Liver (tissue), 9 donors: ENCODE measurements around the gene CTSA. TPM values are rescaled to one million over a fixed set of nuclear protein-coding genes. Genes with fewer than 3 reads are reported as not detected.
A peak's percentile ranks its signal among the peaks of the same experiment; 100 is the strongest.

Experiments
- DNase-seq: peaks from one replicate; pipeline ENCODE4 v3.0.0-alpha.2; 2017; ENCODE audit warnings: low spot score
- H3K27ac ChIP-seq, 2 donors: one replicate each; pipeline ENCODE4 v1.7.0; 2013; ENCODE audit warnings: inconsistent platforms in 2 of 2, low read length in 2 of 2, control low read depth in 1 of 2, low read depth in 1 of 2, mild to moderate bottlenecking in 1 of 2
- H3K27me3 ChIP-seq, 4 donors: one replicate each; pipeline versions ENCODE4 v1.6.1 to v1.7.0; 2013; ENCODE audit warnings: low read length in 3 of 4, inconsistent platforms in 1 of 4, mild to moderate bottlenecking in 1 of 4, moderate library complexity in 1 of 4; ENCODE audit not compliant: control insufficient read depth in 4 of 4, insufficient read depth in 4 of 4
- H3K36me3 ChIP-seq, 4 donors: one replicate each; pipeline versions ENCODE4 v1.6.1 to v1.7.0; 2013; ENCODE audit warnings: low read length in 3 of 4, mild to moderate bottlenecking in 3 of 4, low read depth in 1 of 4, moderate library complexity in 1 of 4; ENCODE audit not compliant: control insufficient read depth in 4 of 4, insufficient read depth in 3 of 4
- H3K4me1 ChIP-seq, 4 donors: one replicate each; pipeline versions ENCODE4 v1.6.1 to v1.7.0; 2013; ENCODE audit warnings: low read length in 3 of 4, mild to moderate bottlenecking in 3 of 4, moderate library complexity in 1 of 4; ENCODE audit not compliant: control insufficient read depth in 4 of 4, insufficient read depth in 4 of 4
- H3K4me3 ChIP-seq, 3 donors: one replicate each; pipeline versions ENCODE4 v1.6.1 to v1.7.0; 2013; ENCODE audit warnings: low read length in 3 of 3, control low read depth in 1 of 3, low read depth in 1 of 3, mild to moderate bottlenecking in 1 of 3
- H3K9ac ChIP-seq, 2 donors: one replicate each; pipeline ENCODE4 v1.7.0; 2013; ENCODE audit warnings: low read length in 2 of 2, mild to moderate bottlenecking in 2 of 2, moderate library complexity in 2 of 2, control low read depth in 1 of 2, low read depth in 1 of 2
- H3K9me3 ChIP-seq, 4 donors: one replicate each; pipeline versions ENCODE4 v1.6.1 to v1.7.0; 2013; ENCODE audit warnings: low read length in 3 of 4; ENCODE audit not compliant: control insufficient read depth in 4 of 4
- ATF3 ChIP-seq: IDR thresholded peaks from 2 replicates; pipeline ENCODE4 v1.6.1; 2016; ENCODE audit warnings: antibody characterized with exemption
- CTCF ChIP-seq: fragments of 150-350 bp; IDR thresholded peaks from 2 replicates; pipeline ENCODE4 v1.5.1; 2017; ENCODE audit warnings: improper control_type of control experiment, low read depth, low read length; ENCODE audit not compliant: missing input control
- EGR1 ChIP-seq, 2 donors: IDR thresholded peaks; 2 replicates each; pipeline ENCODE4 v1.6.1; 2016 to 2018; ENCODE audit warnings: antibody characterized with exemption in 2 of 2, low read depth in 2 of 2
- FOXA1 ChIP-seq: IDR thresholded peaks from 2 replicates; pipeline ENCODE4 v1.6.1; 2016; ENCODE audit warnings: antibody characterized with exemption
- GABPA ChIP-seq, 2 donors: IDR thresholded peaks in 1 of 2; conservative IDR thresholded peaks in 1 of 2; 2 replicates each; pipeline ENCODE4 v1.6.1; 2016; ENCODE audit warnings: antibody characterized with exemption in 2 of 2, mild to moderate bottlenecking in 1 of 2, moderate library complexity in 1 of 2
- HNF4A ChIP-seq, 2 donors: conservative IDR thresholded peaks; 2 replicates each; pipeline ENCODE4 v1.6.1; 2016; ENCODE audit warnings: antibody characterized with exemption in 2 of 2, mild to moderate bottlenecking in 2 of 2
- HNF4G ChIP-seq: IDR thresholded peaks from 2 replicates; pipeline ENCODE4 v1.6.1; 2016; ENCODE audit warnings: antibody characterized with exemption
- JUND ChIP-seq, 2 donors: IDR thresholded peaks; 2 replicates each; pipeline ENCODE4 v1.6.1; 2016; ENCODE audit warnings: antibody characterized with exemption in 2 of 2
- RAD21 ChIP-seq, 2 donors: IDR thresholded peaks; 2 replicates each; pipeline ENCODE4 v1.6.1; 2016; ENCODE audit warnings: antibody characterized with exemption in 2 of 2, mild to moderate bottlenecking in 2 of 2
- RXRA ChIP-seq, 2 donors: IDR thresholded peaks; 2 replicates each; pipeline ENCODE4 v1.6.1; 2017 to 2018; ENCODE audit warnings: antibody characterized with exemption in 2 of 2, mild to moderate bottlenecking in 1 of 2
- SP1 ChIP-seq: IDR thresholded peaks from 2 replicates; pipeline ENCODE4 v1.6.1; 2018; ENCODE audit warnings: antibody characterized with exemption, mild to moderate bottlenecking
- TAF1 ChIP-seq: conservative IDR thresholded peaks from 2 replicates; pipeline ENCODE4 v1.6.1; 2016; ENCODE audit warnings: antibody characterized with exemption, mild to moderate bottlenecking
- ZBTB33 ChIP-seq: IDR thresholded peaks from 2 replicates; pipeline ENCODE4 v1.6.1; 2016; ENCODE audit warnings: antibody characterized with exemption
- WGBS: extraction: QIAGEN DNeasy Blood & Tissue Kit; methylation state at CpG from one replicate; pipeline ENCODE4 v1.1.7; 2013; 5-methylcytosine and 5-hydroxymethylcytosine counted together
- polyA plus RNA-seq, 2 donors: library from polyadenylated mRNA; stranded (reverse) in 1 of 2; unstranded in 1 of 2; fragments of 200-250 nt in 1 of 2; fragments of >200 nt in 1 of 2; fragmentation: Nextera tagmentation in 1 of 2; extraction: Ambion mirVana in 1 of 2; gene quantifications; one replicate each; pipeline versions ENCODE4 v1.2.1 to v1.2.3, GENCODE V29; 2013 to 2015
- total RNA-seq, 2 donors: library from RNA; depleted of rRNA; stranded (reverse); fragments of >200 nt; gene quantifications; one replicate each; pipeline ENCODE4 v1.2.3, GENCODE V29; 2014
- donor health status: healthy.
- donor health status: healthy.
- donor health status: healthy.
- donor health status: healthy.
- donor health status: healthy.

Gene CTSA
- total and polyA plus RNA-seq, 4 donors = 45.6 to 151 (median 76.4) TPM

DNA sequence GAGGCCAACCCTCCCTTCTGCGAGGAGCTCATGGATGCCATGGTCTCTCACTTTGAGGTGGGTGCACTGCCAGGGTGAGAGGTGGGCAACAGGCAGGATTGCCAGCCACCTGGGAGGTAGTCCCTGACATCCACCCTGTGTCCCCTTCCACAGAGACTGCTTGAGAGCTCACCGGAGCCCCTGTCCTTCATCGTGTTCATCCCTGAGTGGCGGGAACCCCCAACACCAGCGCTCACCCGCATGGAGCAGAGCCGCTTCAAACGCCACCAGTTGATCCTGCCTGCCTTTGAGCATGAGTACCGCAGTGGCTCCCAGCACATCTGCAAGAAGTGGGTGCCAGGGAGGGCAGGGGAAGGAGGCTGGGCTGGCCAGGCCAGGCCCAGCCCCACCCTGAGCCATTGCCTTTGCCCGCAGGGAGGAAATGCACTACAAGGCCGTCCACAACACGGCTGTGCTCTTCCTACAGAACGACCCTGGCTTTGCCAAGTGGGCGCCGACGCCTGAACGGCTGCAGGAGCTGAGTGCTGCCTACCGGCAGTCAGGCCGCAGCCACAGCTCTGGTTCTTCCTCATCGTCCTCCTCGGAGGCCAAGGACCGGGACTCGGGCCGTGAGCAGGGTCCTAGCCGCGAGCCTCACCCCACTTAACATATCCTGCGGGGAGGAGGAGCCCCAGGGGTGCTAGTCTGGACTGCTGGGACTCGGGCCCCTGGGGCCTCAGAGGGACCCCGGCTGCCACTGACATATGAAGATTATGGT, 56.2 kb downstream of the CTSA start:
- Histone ChIP-seq H3K27me3 (no peaks in the 10 kb centered on the region), H3K27ac (peak overlapping the region; percentile 87 to 92), H3K4me3 (no peak overlapping the region), H3K9ac (no peak overlapping the region), H3K4me1 (peaks cover 5 to 16% (median 12%) of the 10 kb centered on the region in 4 donors), H3K36me3 (peaks cover 18 to 83% (median 42%) of the 10 kb centered on the region in 4 donors), H3K9me3 (no peaks in the 10 kb centered on the region)
- TF ChIP-seq HNF4G (no peak), ZBTB33 (no peak), FOXA1 (no peak)
- DNase-seq = no peak
- 93% methylated on average over 29 of the region's 29 CpGs for WGBS

DNA sequence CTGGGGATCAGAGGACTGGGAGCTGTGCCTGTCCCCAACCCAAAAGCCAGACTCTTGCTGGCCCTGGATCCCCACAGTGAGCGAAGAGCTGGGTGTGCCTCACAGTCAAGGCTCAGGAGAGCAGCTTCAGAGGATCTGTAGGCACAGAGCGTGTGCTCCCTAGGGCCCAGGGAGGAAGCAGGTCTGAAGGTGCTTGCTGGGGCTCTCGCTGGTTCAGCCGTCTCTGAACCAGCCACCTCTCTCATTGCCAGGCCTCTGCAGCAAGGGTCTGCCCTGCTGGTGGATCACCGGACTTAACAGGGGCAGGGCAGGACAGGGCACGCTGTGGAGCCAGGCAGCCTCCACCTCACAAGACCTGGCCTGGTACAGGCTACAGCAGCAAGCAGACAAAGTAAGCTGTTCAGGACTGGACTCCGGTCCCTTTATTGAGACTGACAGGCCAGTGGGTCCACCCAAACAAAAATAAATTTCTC, 57.2 kb downstream of the CTSA start:
- 92% methylated on average over 7 of the region's 7 CpGs for WGBS
- peaks cover 23 to 84% (median 43%) of the 10 kb centered on the region in 4 donors for H3K36me3 ChIP-seq
- H3K9ac ChIP-seq = no peak overlapping the region
- H3K4me1 ChIP-seq = peaks cover 5 to 16% (median 12%) of the 10 kb centered on the region in 4 donors
- H3K27me3 ChIP-seq = no peaks in the 10 kb centered on the region
- no peak for DNase-seq
- H3K4me3 ChIP-seq = no peak overlapping the region
- no peak overlapping the region for H3K27ac ChIP-seq
- H3K9me3 ChIP-seq = no peaks in the 10 kb centered on the region
- TF ChIP-seq CTCF (no peak), TAF1 (no peak), GABPA (IDR thresholded peaks at IDR 0.05 in 1 of 2, conservative IDR thresholded peaks at IDR 0.05 in 1 of 2) (no peak), HNF4A (conservative IDR thresholded peaks at IDR 0.05) (no peak), RAD21 (IDR thresholded peaks at IDR 0.05) (no peak), ZBTB33 (no peak), JUND (IDR thresholded peaks at IDR 0.05) (no peak), EGR1 (IDR thresholded peaks at IDR 0.05; ENCODE audit: low read depth in 2 of 2) (no peak), ATF3 (no peak), FOXA1 (no peak), RXRA (IDR thresholded peaks at IDR 0.05) (no peak), SP1 (no peak)

Other genes with a start within 250 kb of the CTSA start
- gene WFDC11, start 221.1 kb upstream of the CTSA start, total RNA-seq = not detected
- gene WFDC11, start 221.1 kb upstream of the CTSA start, polyA plus RNA-seq = not detected
- gene WFDC13, start 189.3 kb upstream of the CTSA start, total RNA-seq = not detected
- not detected for gene WFDC13, start 189.3 kb upstream of the CTSA start, polyA plus RNA-seq
- not detected for gene WFDC10B, start 186.3 kb upstream of the CTSA start, total RNA-seq
- gene WFDC10B, start 186.3 kb upstream of the CTSA start, polyA plus RNA-seq = not detected
- gene SPINT4, start 169.0 kb upstream of the CTSA start, total RNA-seq = not detected
- gene SPINT4, start 169.0 kb upstream of the CTSA start, polyA plus RNA-seq = not detected
- gene WFDC3, start 99.5 kb upstream of the CTSA start, total RNA-seq = not detected
- under 1 TPM in 1 of 2 donors, not detected in 1; 0.28 TPM for gene WFDC3, start 99.5 kb upstream of the CTSA start, polyA plus RNA-seq
- gene DNTTIP1, start 99.4 kb upstream of the CTSA start, total RNA-seq = 1 to 10 TPM; 6.3 to 9.4 TPM
- 10 to 100 TPM in 1 of 2 donors, 1 to 10 TPM in 1; 9.3 to 13.8 TPM for gene DNTTIP1, start 99.4 kb upstream of the CTSA start, polyA plus RNA-seq
- gene UBE2C, start 78.7 kb upstream of the CTSA start, total RNA-seq = 10 to 100 TPM in 1 of 2 donors, not detected in 1; 27.6 TPM
- 1 to 10 TPM; 2.7 to 8.1 TPM for gene UBE2C, start 78.7 kb upstream of the CTSA start, polyA plus RNA-seq
- gene TNNC2, start 64.0 kb upstream of the CTSA start, total RNA-seq = under 1 TPM in 1 of 2 donors, not detected in 1; 0.33 TPM
- under 1 TPM; 0.12 to 0.31 TPM for gene TNNC2, start 64.0 kb upstream of the CTSA start, polyA plus RNA-seq
- gene SNX21, start 57.5 kb upstream of the CTSA start, total RNA-seq = 10 to 100 TPM in 1 of 2 donors, 1 to 10 TPM in 1; 4.5 to 10.6 TPM
- 1 to 10 TPM; 3.8 to 5.1 TPM for gene SNX21, start 57.5 kb upstream of the CTSA start, polyA plus RNA-seq
- gene ACOT8, start 33.9 kb upstream of the CTSA start, total RNA-seq = 10 to 100 TPM; 24.4 to 24.5 TPM
- 10 to 100 TPM; 24.5 to 27.1 TPM for gene ACOT8, start 33.9 kb upstream of the CTSA start, polyA plus RNA-seq
- 1 to 10 TPM; 2.9 to 4.2 TPM for gene ZSWIM3, start 33.7 kb upstream of the CTSA start, total RNA-seq
- 1 to 10 TPM in 1 of 2 donors, under 1 TPM in 1; 0.56 to 1.6 TPM for gene ZSWIM3, start 33.7 kb upstream of the CTSA start, polyA plus RNA-seq
- 1 to 10 TPM; 2.2 to 5.0 TPM for gene ZSWIM1, start 10.1 kb upstream of the CTSA start, total RNA-seq
- gene ZSWIM1, start 10.1 kb upstream of the CTSA start, polyA plus RNA-seq = 1 to 10 TPM; 2.1 to 2.4 TPM
- gene SPATA25, start 3.7 kb upstream of the CTSA start, total RNA-seq = 1 to 10 TPM; 1.6 to 7.6 TPM
- gene SPATA25, start 3.7 kb upstream of the CTSA start, polyA plus RNA-seq = under 1 TPM; 0.43 to 0.80 TPM
- 10 to 100 TPM in 1 of 2 donors, 1 to 10 TPM in 1; 4.1 to 14.5 TPM for gene NEURL2, start 127 bp upstream of the CTSA start, total RNA-seq
- 1 to 10 TPM; 3.7 to 6.2 TPM for gene NEURL2, start 127 bp upstream of the CTSA start, polyA plus RNA-seq
- 10 to 100 TPM; 66.5 to 69.5 TPM for gene PLTP, start 20.8 kb downstream of the CTSA start, total RNA-seq
- gene PLTP, start 20.8 kb downstream of the CTSA start, polyA plus RNA-seq = 10 to 100 TPM; 22.5 to 54.9 TPM
- 10 to 100 TPM; 11.5 TPM for gene PCIF1, start 43.3 kb downstream of the CTSA start, total RNA-seq
- gene PCIF1, start 43.3 kb downstream of the CTSA start, polyA plus RNA-seq = 10 to 100 TPM in 1 of 2 donors, 1 to 10 TPM in 1; 9.2 to 12.4 TPM
- gene ZNF335, start 80.9 kb downstream of the CTSA start, total RNA-seq = 10 to 100 TPM in 1 of 2 donors, 1 to 10 TPM in 1; 9.1 to 14.6 TPM
- 1 to 10 TPM; 3.0 to 4.1 TPM for gene ZNF335, start 80.9 kb downstream of the CTSA start, polyA plus RNA-seq
- gene MMP9, start 117.6 kb downstream of the CTSA start, total RNA-seq = 1 to 10 TPM in 1 of 2 donors, under 1 TPM in 1; 0.84 to 5.4 TPM
- gene MMP9, start 117.6 kb downstream of the CTSA start, polyA plus RNA-seq = 1 to 10 TPM in 1 of 2 donors, under 1 TPM in 1; 0.29 to 1.6 TPM
- gene SLC12A5, start 137.9 kb downstream of the CTSA start, total RNA-seq = under 1 TPM in 1 of 2 donors, not detected in 1; 0.33 TPM
- gene SLC12A5, start 137.9 kb downstream of the CTSA start, polyA plus RNA-seq = 1 to 10 TPM in 1 of 2 donors, not detected in 1; 1.5 TPM
- 10 to 100 TPM; 10.3 to 10.4 TPM for gene NCOA5, start 198.6 kb downstream of the CTSA start, total RNA-seq
- 1 to 10 TPM; 3.2 to 7.0 TPM for gene NCOA5, start 198.6 kb downstream of the CTSA start, polyA plus RNA-seq
- 1 to 10 TPM; 2.2 to 6.4 TPM for gene CD40, start 227.0 kb downstream of the CTSA start, total RNA-seq
- 1 to 10 TPM; 5.7 to 9.4 TPM for gene CD40, start 227.0 kb downstream of the CTSA start, polyA plus RNA-seq